Panc1 (cell line): ENCODE data around the gene ING1. TPM values are rescaled to one million over a fixed set of nuclear protein-coding genes. Genes with fewer than 3 reads are reported as not detected.

Experiments used
- ATAC-seq: fragments of 200-7000 bp; cut with Tn5 transposase; 2 replicates; pipeline ENCODE4 v1.9.1; 2020; ENCODE audit warnings: mild to moderate bottlenecking, moderate library complexity
- BruUV-seq: library from RNA; stranded (reverse); fragments of 400-500 nt; replicated peaks from 2 replicates; lab custom pipeline; 2021; lab: Mats Ljungman, UMichigan
- CTCF ChIA-PET: fragments of 300-600 bp; sonication (Branson Sonifier 250); formaldehyde crosslinking; loops from one replicate; lab custom pipeline; 2022; ENCODE audit warnings: antibody characterized with exemption; lab: Charles Lee
- POLR2A ChIA-PET: fragments of 300-600 bp; sonication (Branson Sonifier 250); formaldehyde crosslinking; loops from one replicate; lab custom pipeline; 2022; ENCODE audit warnings: antibody characterized with exemption; lab: Charles Lee
- DNase-seq: peaks from one replicate; pipeline ENCODE4 v3.0.0-alpha.2; 2010; ENCODE audit warnings: low read depth, low spot score
- H3K27ac ChIP-seq: 2 replicates; pipeline ENCODE4 v1.5.1; 2011; ENCODE audit warnings: mild to moderate bottlenecking, low read length, inconsistent platforms
- H3K27me3 ChIP-seq: fragments of 200-500 bp; sonication (Bioruptor generic); 2 replicates; pipeline ENCODE4 v1.6.0; 2014; ENCODE audit warnings: low read length, inconsistent platforms; ENCODE audit not compliant: control insufficient read depth, insufficient read depth
- H3K36me3 ChIP-seq: fragments of 200-500 bp; sonication (Bioruptor generic); 2 replicates; pipeline ENCODE4 v1.5.1; 2014; ENCODE audit warnings: inconsistent platforms, mild to moderate bottlenecking, low read length, moderate library complexity; ENCODE audit not compliant: control insufficient read depth, insufficient read depth
- H3K4me1 ChIP-seq: 2 replicates; pipeline ENCODE4 v1.5.1; 2011; ENCODE audit warnings: inconsistent platforms, mild to moderate bottlenecking, low read length, moderate library complexity; ENCODE audit not compliant: control insufficient read depth, insufficient read depth
- H3K4me3 ChIP-seq, 2 experiments: 2 replicates each; pipeline ENCODE4 v1.5.1; 2011 to 2012; ENCODE audit warnings: low read depth in 2 of 2, low read length in 2 of 2, mild to moderate bottlenecking in 2 of 2, inconsistent platforms in 1 of 2, moderate library complexity in 1 of 2
- H3K9me3 ChIP-seq: fragments of 200-500 bp; sonication (Bioruptor generic); 2 replicates; pipeline ENCODE4 v1.5.1; 2014; ENCODE audit warnings: low read depth, mild to moderate bottlenecking, inconsistent platforms, low read length, moderate library complexity; ENCODE audit not compliant: control insufficient read depth, insufficient read depth
- CTCF ChIP-seq: fragments of 450-650 bp; IDR thresholded peaks from 2 replicates; pipeline ENCODE4 v1.5.1; 2017; ENCODE audit warnings: mild to moderate bottlenecking
- POLR2AphosphoS5 ChIP-seq: IDR thresholded peaks from 2 replicates; pipeline ENCODE4 v1.6.1; 2012; ENCODE audit warnings: mild to moderate bottlenecking, low read depth, low read length, moderate library complexity
- SIN3A ChIP-seq: IDR thresholded peaks from 2 replicates; pipeline ENCODE4 v1.6.1; 2012; ENCODE audit warnings: low read depth, mild to moderate bottlenecking, low read length, moderate library complexity, borderline replicate concordance; ENCODE audit not compliant: insufficient read depth
- TCF7L2 ChIP-seq: IDR thresholded peaks from 2 replicates; pipeline ENCODE4 v1.6.1; 2011; ENCODE audit warnings: mild to moderate bottlenecking, low read depth, low read length, inconsistent platforms
- in situ Hi-C: cut with HindIII; loops from 2 replicates; pipeline ENCODE4 v1.10.0; 2016; ENCODE audit warnings: low sequenced_read_pairs, low pct_unique_long_range_greater_than_20kb
- intact Hi-C: fragments of 100-400 bp; cut with micrococcal nuclease; formaldehyde crosslinking; loops from one replicate; pipeline ENCODE4 v1.10.0; 2022; ENCODE audit not compliant: unreplicated experiment
- total RNA-seq: library from RNA; stranded (reverse); gene quantifications from one replicate; pipeline ENCODE4 v1.2.1, GENCODE V29; 2021; ENCODE audit not compliant: unreplicated experiment
- TF ChIP-seq, protein P1 (sequence below), 2 experiments: IDR thresholded peaks; 2 replicates each; pipeline ENCODE4 v1.6.1; 2011 to 2012; ENCODE audit warnings: low read depth in 2 of 2, control low read depth in 1 of 2, low read length in 1 of 2, mild to moderate bottlenecking in 1 of 2, moderate library complexity in 1 of 2; ENCODE audit not compliant: insufficient read depth in 1 of 2

ING1 gene
- total RNA-seq, 1 experiment from 2014 or later = 9.2 TPM

GRCh38 chr13:110687736-110688135 lies 25.8 kb upstream of the ING1 start:
- TF ChIP-seq SIN3A (no peak), TCF7L2 (no peak), POLR2AphosphoS5 (no peak), CTCF (no peak)
- TF ChIP-seq, protein P1, sequence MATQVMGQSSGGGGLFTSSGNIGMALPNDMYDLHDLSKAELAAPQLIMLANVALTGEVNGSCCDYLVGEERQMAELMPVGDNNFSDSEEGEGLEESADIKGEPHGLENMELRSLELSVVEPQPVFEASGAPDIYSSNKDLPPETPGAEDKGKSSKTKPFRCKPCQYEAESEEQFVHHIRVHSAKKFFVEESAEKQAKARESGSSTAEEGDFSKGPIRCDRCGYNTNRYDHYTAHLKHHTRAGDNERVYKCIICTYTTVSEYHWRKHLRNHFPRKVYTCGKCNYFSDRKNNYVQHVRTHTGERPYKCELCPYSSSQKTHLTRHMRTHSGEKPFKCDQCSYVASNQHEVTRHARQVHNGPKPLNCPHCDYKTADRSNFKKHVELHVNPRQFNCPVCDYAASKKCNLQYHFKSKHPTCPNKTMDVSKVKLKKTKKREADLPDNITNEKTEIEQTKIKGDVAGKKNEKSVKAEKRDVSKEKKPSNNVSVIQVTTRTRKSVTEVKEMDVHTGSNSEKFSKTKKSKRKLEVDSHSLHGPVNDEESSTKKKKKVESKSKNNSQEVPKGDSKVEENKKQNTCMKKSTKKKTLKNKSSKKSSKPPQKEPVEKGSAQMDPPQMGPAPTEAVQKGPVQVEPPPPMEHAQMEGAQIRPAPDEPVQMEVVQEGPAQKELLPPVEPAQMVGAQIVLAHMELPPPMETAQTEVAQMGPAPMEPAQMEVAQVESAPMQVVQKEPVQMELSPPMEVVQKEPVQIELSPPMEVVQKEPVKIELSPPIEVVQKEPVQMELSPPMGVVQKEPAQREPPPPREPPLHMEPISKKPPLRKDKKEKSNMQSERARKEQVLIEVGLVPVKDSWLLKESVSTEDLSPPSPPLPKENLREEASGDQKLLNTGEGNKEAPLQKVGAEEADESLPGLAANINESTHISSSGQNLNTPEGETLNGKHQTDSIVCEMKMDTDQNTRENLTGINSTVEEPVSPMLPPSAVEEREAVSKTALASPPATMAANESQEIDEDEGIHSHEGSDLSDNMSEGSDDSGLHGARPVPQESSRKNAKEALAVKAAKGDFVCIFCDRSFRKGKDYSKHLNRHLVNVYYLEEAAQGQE (IDR thresholded peaks at IDR 0.05; ENCODE audit: insufficient read depth in 1 of 2, low read depth in 2 of 2, low read length in 1 of 2) = no peak
- ChIA-PET POLR2A (no interaction called here), CTCF (no interaction called here)
- no peak for ATAC-seq
- in situ Hi-C loops = no loop called here
- H3K4me1 ChIP-seq = no peaks in the 10 kb centered on the region
- no peak for DNase-seq
- H3K4me3 ChIP-seq = no peak overlapping the region
- intact Hi-C loops = no loop called here
- BruUV-seq = no TSS peak
- H3K9me3 ChIP-seq = no peaks in the 10 kb centered on the region
- no peak overlapping the region for H3K27ac ChIP-seq
- H3K27me3 ChIP-seq = no peaks in the 10 kb centered on the region
- no peaks in the 10 kb centered on the region for H3K36me3 ChIP-seq

GRCh38 chr13:110689041-110689440 lies 24.5 kb upstream of the ING1 start:
- TF ChIP-seq TCF7L2 = no peak
- no peak for TF ChIP-seq CTCF
- TF ChIP-seq SIN3A = no peak
- TF ChIP-seq, protein P1 (IDR thresholded peaks at IDR 0.05; ENCODE audit: insufficient read depth in 1 of 2, low read depth in 2 of 2, low read length in 1 of 2) = no peak
- TF ChIP-seq POLR2AphosphoS5 = no peak
- intact Hi-C loops (no loop called here), in situ Hi-C loops (no loop called here)
- Histone ChIP-seq H3K36me3 (no peaks in the 10 kb centered on the region), H3K4me1 (no peaks in the 10 kb centered on the region), H3K4me3 (no peak overlapping the region), H3K27ac (no peak overlapping the region), H3K27me3 (no peaks in the 10 kb centered on the region), H3K9me3 (no peaks in the 10 kb centered on the region)
- ChIA-PET POLR2A (no interaction called here), CTCF (no interaction called here)
- ATAC-seq = no peak
- DNase-seq = no peak
- no TSS peak for BruUV-seq
